ENCODE data around the gene SSC5D. TPM values are rescaled to one million over a fixed set of nuclear protein-coding genes. Genes with fewer than 3 reads are reported as not detected.
A peak's percentile ranks its signal among the peaks of the same experiment; 100 is the strongest.

SSC5D gene
- total and polyA plus RNA-seq, 2 donors (not counting 1 experiment from before 2014, with no cell fraction given), result 3.0 to 19.7 TPM

- H4K20me1 ChIP-seq (ENCODE audit: control insufficient read depth, extremely low read depth, insufficient read depth, low read length), result no peaks in the 10 kb centered on the region
- H3K79me2 ChIP-seq (ENCODE audit: control insufficient read depth, insufficient read depth, low read length), result no peaks in the 10 kb centered on the region
- no peaks in the 10 kb centered on the region for H3K9me3 ChIP-seq (ENCODE audit: control insufficient read depth, insufficient read depth, low read depth, low read length)
- H3K4me2 ChIP-seq (ENCODE audit: extremely low read depth, insufficient read depth, low read length), result no peak overlapping the region
- H3K4me3 ChIP-seq (replicated peaks in 1 of 4; ENCODE audit: control extremely low read depth in 1 of 4, insufficient read depth in 1 of 4, low read depth in 3 of 4, low read length in 4 of 4), result no peak overlapping the region
- no peak for DNase-seq (ENCODE audit: low read depth in 2 of 2)
- TF ChIP-seq EZH2 (IDR thresholded peaks at IDR 0.05; ENCODE audit: low read length, missing control alignments) (no peak), CTCF (conservative IDR thresholded peaks at IDR 0.05 in 1 of 2, IDR thresholded peaks at IDR 0.05 in 1 of 2; ENCODE audit: low read depth in 1 of 2, low read length in 2 of 2) (no peak)
- no peaks in the 10 kb centered on the region for H3K4me1 ChIP-seq (ENCODE audit: control insufficient read depth, extremely low read depth, insufficient read depth, low read length)
- no peaks in the 10 kb centered on the region for H3K27me3 ChIP-seq (ENCODE audit: control insufficient read depth, insufficient read depth, low read length)
- H3K9ac ChIP-seq (ENCODE audit: insufficient read depth, low read length), result no peak overlapping the region
- H3K27ac ChIP-seq (ENCODE audit: insufficient read depth, low read length), result no peak overlapping the region
- peaks cover 11% of the 10 kb centered on the region for H3K36me3 ChIP-seq (ENCODE audit: control insufficient read depth, insufficient read depth, low read length)
- no peak overlapping the region for H2AFZ ChIP-seq (ENCODE audit: low read length)
These were observed 14.1 kb downstream of the SSC5D start for GRCh38 chr19:55502197-55502952.

GRCh38 chr19:55503157-55503501 lies 14.9 kb downstream of the SSC5D start:
- TF ChIP-seq EZH2 (IDR thresholded peaks at IDR 0.05; ENCODE audit: low read length, missing control alignments) (no peak), CTCF (conservative IDR thresholded peaks at IDR 0.05 in 1 of 2, IDR thresholded peaks at IDR 0.05 in 1 of 2; ENCODE audit: low read depth in 1 of 2, low read length in 2 of 2) (no peak)
- Histone ChIP-seq H3K79me2 (ENCODE audit: control insufficient read depth, insufficient read depth, low read length) (no peaks in the 10 kb centered on the region), H3K4me1 (ENCODE audit: control insufficient read depth, extremely low read depth, insufficient read depth, low read length) (no peaks in the 10 kb centered on the region), H3K9ac (ENCODE audit: insufficient read depth, low read length) (no peak overlapping the region), H4K20me1 (ENCODE audit: control insufficient read depth, extremely low read depth, insufficient read depth, low read length) (no peaks in the 10 kb centered on the region), H3K4me2 (ENCODE audit: extremely low read depth, insufficient read depth, low read length) (no peak overlapping the region), H2AFZ (ENCODE audit: low read length) (no peak overlapping the region), H3K36me3 (ENCODE audit: control insufficient read depth, insufficient read depth, low read length) (peaks cover 9% of the 10 kb centered on the region), H3K27me3 (ENCODE audit: control insufficient read depth, insufficient read depth, low read length) (no peaks in the 10 kb centered on the region), H3K9me3 (ENCODE audit: control insufficient read depth, insufficient read depth, low read depth, low read length) (no peaks in the 10 kb centered on the region), H3K27ac (ENCODE audit: insufficient read depth, low read length) (no peak overlapping the region), H3K4me3 (replicated peaks in 1 of 4; ENCODE audit: control extremely low read depth in 1 of 4, insufficient read depth in 1 of 4, low read depth in 3 of 4, low read length in 4 of 4) (no peak overlapping the region)
- no peak for DNase-seq (ENCODE audit: low read depth in 2 of 2)

- Histone ChIP-seq H3K4me3 (replicated peaks in 1 of 4; ENCODE audit: control extremely low read depth in 1 of 4, insufficient read depth in 1 of 4, low read depth in 3 of 4, low read length in 4 of 4) (peak overlapping the region; percentile 29 to 59 (median 44)), H4K20me1 (ENCODE audit: control insufficient read depth, extremely low read depth, insufficient read depth, low read length) (no peaks in the 10 kb centered on the region), H3K27me3 (ENCODE audit: control insufficient read depth, insufficient read depth, low read length) (no peaks in the 10 kb centered on the region), H2AFZ (ENCODE audit: low read length) (peak overlapping the region; percentile 48), H3K4me2 (ENCODE audit: extremely low read depth, insufficient read depth, low read length) (peak overlapping the region; percentile 72), H3K36me3 (ENCODE audit: control insufficient read depth, insufficient read depth, low read length) (peaks cover 9% of the 10 kb centered on the region), H3K27ac (ENCODE audit: insufficient read depth, low read length) (peak overlapping the region; percentile 67), H3K79me2 (ENCODE audit: control insufficient read depth, insufficient read depth, low read length) (no peaks in the 10 kb centered on the region), H3K4me1 (ENCODE audit: control insufficient read depth, extremely low read depth, insufficient read depth, low read length) (no peaks in the 10 kb centered on the region), H3K9ac (ENCODE audit: insufficient read depth, low read length) (peak overlapping the region; percentile 65), H3K9me3 (ENCODE audit: control insufficient read depth, insufficient read depth, low read depth, low read length) (no peaks in the 10 kb centered on the region)
- peak; percentile 92 to 95 for TF ChIP-seq CTCF (conservative IDR thresholded peaks at IDR 0.05 in 1 of 2, IDR thresholded peaks at IDR 0.05 in 1 of 2; ENCODE audit: low read depth in 1 of 2, low read length in 2 of 2)
- no peak for TF ChIP-seq EZH2 (IDR thresholded peaks at IDR 0.05; ENCODE audit: low read length, missing control alignments)
- peak; percentile 83 to 91 for DNase-seq (ENCODE audit: low read depth in 2 of 2)
These were observed 15.4 kb downstream of the SSC5D start for GRCh38 chr19:55503502-55504251.

All from fibroblast of lung (primary cell).